Liver (tissue), 9 donors: ENCODE measurements around the gene TSC22D3. TPM values are rescaled to one million over a fixed set of nuclear protein-coding genes. Genes with fewer than 3 reads are reported as not detected.

ENCODE experiments used
- DNase-seq: peaks from one replicate; pipeline ENCODE4 v3.0.0-alpha.2; 2017; ENCODE audit warnings: low spot score
- H3K27ac ChIP-seq, 2 donors: one replicate each; pipeline ENCODE4 v1.7.0; 2013; ENCODE audit warnings: inconsistent platforms in 2 of 2, low read length in 2 of 2, control low read depth in 1 of 2, low read depth in 1 of 2, mild to moderate bottlenecking in 1 of 2
- H3K27me3 ChIP-seq, 4 donors: one replicate each; pipeline versions ENCODE4 v1.6.1 to v1.7.0; 2013; ENCODE audit warnings: low read length in 3 of 4, inconsistent platforms in 1 of 4, mild to moderate bottlenecking in 1 of 4, moderate library complexity in 1 of 4; ENCODE audit not compliant: control insufficient read depth in 4 of 4, insufficient read depth in 4 of 4
- H3K36me3 ChIP-seq, 4 donors: one replicate each; pipeline versions ENCODE4 v1.6.1 to v1.7.0; 2013; ENCODE audit warnings: low read length in 3 of 4, mild to moderate bottlenecking in 3 of 4, low read depth in 1 of 4, moderate library complexity in 1 of 4; ENCODE audit not compliant: control insufficient read depth in 4 of 4, insufficient read depth in 3 of 4
- H3K4me1 ChIP-seq, 4 donors: one replicate each; pipeline versions ENCODE4 v1.6.1 to v1.7.0; 2013; ENCODE audit warnings: low read length in 3 of 4, mild to moderate bottlenecking in 3 of 4, moderate library complexity in 1 of 4; ENCODE audit not compliant: control insufficient read depth in 4 of 4, insufficient read depth in 4 of 4
- H3K4me3 ChIP-seq, 3 donors: one replicate each; pipeline versions ENCODE4 v1.6.1 to v1.7.0; 2013; ENCODE audit warnings: low read length in 3 of 3, control low read depth in 1 of 3, low read depth in 1 of 3, mild to moderate bottlenecking in 1 of 3
- H3K9ac ChIP-seq, 2 donors: one replicate each; pipeline ENCODE4 v1.7.0; 2013; ENCODE audit warnings: low read length in 2 of 2, mild to moderate bottlenecking in 2 of 2, moderate library complexity in 2 of 2, control low read depth in 1 of 2, low read depth in 1 of 2
- H3K9me3 ChIP-seq, 4 donors: one replicate each; pipeline versions ENCODE4 v1.6.1 to v1.7.0; 2013; ENCODE audit warnings: low read length in 3 of 4; ENCODE audit not compliant: control insufficient read depth in 4 of 4
- EGR1 ChIP-seq, 2 donors: IDR thresholded peaks; 2 replicates each; pipeline ENCODE4 v1.6.1; 2016 to 2018; ENCODE audit warnings: antibody characterized with exemption in 2 of 2, low read depth in 2 of 2
- FOXA1 ChIP-seq: IDR thresholded peaks from 2 replicates; pipeline ENCODE4 v1.6.1; 2016; ENCODE audit warnings: antibody characterized with exemption
- FOXA2 ChIP-seq: IDR thresholded peaks from 2 replicates; pipeline ENCODE4 v1.6.1; 2016; ENCODE audit warnings: antibody characterized with exemption
- GABPA ChIP-seq, 2 donors: IDR thresholded peaks in 1 of 2; conservative IDR thresholded peaks in 1 of 2; 2 replicates each; pipeline ENCODE4 v1.6.1; 2016; ENCODE audit warnings: antibody characterized with exemption in 2 of 2, mild to moderate bottlenecking in 1 of 2, moderate library complexity in 1 of 2
- HNF4A ChIP-seq, 2 donors: conservative IDR thresholded peaks; 2 replicates each; pipeline ENCODE4 v1.6.1; 2016; ENCODE audit warnings: antibody characterized with exemption in 2 of 2, mild to moderate bottlenecking in 2 of 2
- HNF4G ChIP-seq: IDR thresholded peaks from 2 replicates; pipeline ENCODE4 v1.6.1; 2016; ENCODE audit warnings: antibody characterized with exemption
- JUND ChIP-seq, 2 donors: IDR thresholded peaks; 2 replicates each; pipeline ENCODE4 v1.6.1; 2016; ENCODE audit warnings: antibody characterized with exemption in 2 of 2
- NR2F2 ChIP-seq: IDR thresholded peaks from 2 replicates; pipeline ENCODE4 v1.6.1; 2016; ENCODE audit warnings: antibody characterized with exemption
- RAD21 ChIP-seq, 2 donors: IDR thresholded peaks; 2 replicates each; pipeline ENCODE4 v1.6.1; 2016; ENCODE audit warnings: antibody characterized with exemption in 2 of 2, mild to moderate bottlenecking in 2 of 2
- RXRA ChIP-seq, 2 donors: IDR thresholded peaks; 2 replicates each; pipeline ENCODE4 v1.6.1; 2017 to 2018; ENCODE audit warnings: antibody characterized with exemption in 2 of 2, mild to moderate bottlenecking in 1 of 2
- SP1 ChIP-seq: IDR thresholded peaks from 2 replicates; pipeline ENCODE4 v1.6.1; 2018; ENCODE audit warnings: antibody characterized with exemption, mild to moderate bottlenecking
- TAF1 ChIP-seq: conservative IDR thresholded peaks from 2 replicates; pipeline ENCODE4 v1.6.1; 2016; ENCODE audit warnings: antibody characterized with exemption, mild to moderate bottlenecking
- WGBS: extraction: QIAGEN DNeasy Blood & Tissue Kit; methylation state at CpG from one replicate; pipeline ENCODE4 v1.1.7; 2013; 5-methylcytosine and 5-hydroxymethylcytosine counted together
- polyA plus RNA-seq, 2 donors: library from polyadenylated mRNA; stranded (reverse) in 1 of 2; unstranded in 1 of 2; fragments of 200-250 nt in 1 of 2; fragments of >200 nt in 1 of 2; fragmentation: Nextera tagmentation in 1 of 2; extraction: Ambion mirVana in 1 of 2; gene quantifications; one replicate each; pipeline versions ENCODE4 v1.2.1 to v1.2.3, GENCODE V29; 2013 to 2015
- total RNA-seq, 2 donors: library from RNA; depleted of rRNA; stranded (reverse); fragments of >200 nt; gene quantifications; one replicate each; pipeline ENCODE4 v1.2.3, GENCODE V29; 2014
- TF ChIP-seq, protein P1 (sequence below): IDR thresholded peaks from 2 replicates; pipeline ENCODE4 v1.6.1; 2016; ENCODE audit warnings: antibody characterized with exemption
- TF ChIP-seq, protein P2 (sequence below): IDR thresholded peaks from 2 replicates; pipeline ENCODE4 v1.6.1; 2016; ENCODE audit warnings: antibody characterized with exemption, mild to moderate bottlenecking
- TF ChIP-seq, protein P3 (sequence below): IDR thresholded peaks from 2 replicates; pipeline ENCODE4 v1.6.1; 2016; ENCODE audit warnings: antibody characterized with exemption
- TF ChIP-seq, protein P4 (sequence below): fragments of 150-350 bp; IDR thresholded peaks from 2 replicates; pipeline ENCODE4 v1.5.1; 2017; ENCODE audit warnings: improper control_type of control experiment, low read depth, low read length; ENCODE audit not compliant: missing input control
- donor health status: healthy.
- donor health status: healthy.
- donor health status: healthy.
- donor health status: healthy.
- donor health status: healthy.

Gene TSC22D3
- total and polyA plus RNA-seq, 4 donors, result 10.5 to 128 (median 48.1) TPM

DNA sequence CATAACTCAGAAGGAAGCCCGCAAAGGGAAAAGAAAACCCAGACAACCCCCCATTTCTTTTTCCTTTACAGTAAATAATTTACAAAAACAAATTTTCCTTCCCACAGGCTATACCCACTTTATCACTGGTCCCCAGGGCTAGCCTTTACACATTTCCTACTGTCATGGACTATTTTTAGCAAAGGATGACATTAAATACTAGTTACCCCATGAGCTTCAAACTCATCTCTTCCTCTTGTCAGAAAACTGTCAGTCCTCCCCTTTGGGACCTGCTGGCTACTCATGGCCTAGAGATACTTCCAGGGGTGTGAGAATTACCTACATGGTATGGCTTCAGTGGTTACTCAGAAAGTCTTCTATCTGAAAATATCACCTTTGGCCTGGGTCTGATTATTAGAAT lies 11.9 kb downstream of the TSC22D3 start:
- WGBS, result 91% methylated on average over 1 of the region's 1 CpG
- Histone ChIP-seq H3K27ac (no peak overlapping the region), H3K4me1 (peaks cover 0 to 3% (median 0%) of the 10 kb centered on the region in 4 donors), H3K27me3 (no peaks in the 10 kb centered on the region), H3K4me3 (no peak overlapping the region), H3K9ac (no peak overlapping the region), H3K36me3 (no peaks in the 10 kb centered on the region), H3K9me3 (no peaks in the 10 kb centered on the region)
- TF ChIP-seq HNF4A (conservative IDR thresholded peaks at IDR 0.05) (no peak), SP1 (no peak), HNF4G (no peak), FOXA2 (no peak), RXRA (IDR thresholded peaks at IDR 0.05) (no peak), EGR1 (IDR thresholded peaks at IDR 0.05; ENCODE audit: low read depth in 2 of 2) (no peak), JUND (IDR thresholded peaks at IDR 0.05) (no peak), RAD21 (IDR thresholded peaks at IDR 0.05) (no peak), NR2F2 (no peak), FOXA1 (no peak)
- TF ChIP-seq, protein P1, sequence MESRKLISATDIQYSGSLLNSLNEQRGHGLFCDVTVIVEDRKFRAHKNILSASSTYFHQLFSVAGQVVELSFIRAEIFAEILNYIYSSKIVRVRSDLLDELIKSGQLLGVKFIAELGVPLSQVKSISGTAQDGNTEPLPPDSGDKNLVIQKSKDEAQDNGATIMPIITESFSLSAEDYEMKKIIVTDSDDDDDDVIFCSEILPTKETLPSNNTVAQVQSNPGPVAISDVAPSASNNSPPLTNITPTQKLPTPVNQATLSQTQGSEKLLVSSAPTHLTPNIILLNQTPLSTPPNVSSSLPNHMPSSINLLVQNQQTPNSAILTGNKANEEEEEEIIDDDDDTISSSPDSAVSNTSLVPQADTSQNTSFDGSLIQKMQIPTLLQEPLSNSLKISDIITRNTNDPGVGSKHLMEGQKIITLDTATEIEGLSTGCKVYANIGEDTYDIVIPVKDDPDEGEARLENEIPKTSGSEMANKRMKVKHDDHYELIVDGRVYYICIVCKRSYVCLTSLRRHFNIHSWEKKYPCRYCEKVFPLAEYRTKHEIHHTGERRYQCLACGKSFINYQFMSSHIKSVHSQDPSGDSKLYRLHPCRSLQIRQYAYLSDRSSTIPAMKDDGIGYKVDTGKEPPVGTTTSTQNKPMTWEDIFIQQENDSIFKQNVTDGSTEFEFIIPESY, result no peak
- TF ChIP-seq, protein P2, sequence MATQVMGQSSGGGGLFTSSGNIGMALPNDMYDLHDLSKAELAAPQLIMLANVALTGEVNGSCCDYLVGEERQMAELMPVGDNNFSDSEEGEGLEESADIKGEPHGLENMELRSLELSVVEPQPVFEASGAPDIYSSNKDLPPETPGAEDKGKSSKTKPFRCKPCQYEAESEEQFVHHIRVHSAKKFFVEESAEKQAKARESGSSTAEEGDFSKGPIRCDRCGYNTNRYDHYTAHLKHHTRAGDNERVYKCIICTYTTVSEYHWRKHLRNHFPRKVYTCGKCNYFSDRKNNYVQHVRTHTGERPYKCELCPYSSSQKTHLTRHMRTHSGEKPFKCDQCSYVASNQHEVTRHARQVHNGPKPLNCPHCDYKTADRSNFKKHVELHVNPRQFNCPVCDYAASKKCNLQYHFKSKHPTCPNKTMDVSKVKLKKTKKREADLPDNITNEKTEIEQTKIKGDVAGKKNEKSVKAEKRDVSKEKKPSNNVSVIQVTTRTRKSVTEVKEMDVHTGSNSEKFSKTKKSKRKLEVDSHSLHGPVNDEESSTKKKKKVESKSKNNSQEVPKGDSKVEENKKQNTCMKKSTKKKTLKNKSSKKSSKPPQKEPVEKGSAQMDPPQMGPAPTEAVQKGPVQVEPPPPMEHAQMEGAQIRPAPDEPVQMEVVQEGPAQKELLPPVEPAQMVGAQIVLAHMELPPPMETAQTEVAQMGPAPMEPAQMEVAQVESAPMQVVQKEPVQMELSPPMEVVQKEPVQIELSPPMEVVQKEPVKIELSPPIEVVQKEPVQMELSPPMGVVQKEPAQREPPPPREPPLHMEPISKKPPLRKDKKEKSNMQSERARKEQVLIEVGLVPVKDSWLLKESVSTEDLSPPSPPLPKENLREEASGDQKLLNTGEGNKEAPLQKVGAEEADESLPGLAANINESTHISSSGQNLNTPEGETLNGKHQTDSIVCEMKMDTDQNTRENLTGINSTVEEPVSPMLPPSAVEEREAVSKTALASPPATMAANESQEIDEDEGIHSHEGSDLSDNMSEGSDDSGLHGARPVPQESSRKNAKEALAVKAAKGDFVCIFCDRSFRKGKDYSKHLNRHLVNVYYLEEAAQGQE, result no peak
- TF ChIP-seq, protein P3, sequence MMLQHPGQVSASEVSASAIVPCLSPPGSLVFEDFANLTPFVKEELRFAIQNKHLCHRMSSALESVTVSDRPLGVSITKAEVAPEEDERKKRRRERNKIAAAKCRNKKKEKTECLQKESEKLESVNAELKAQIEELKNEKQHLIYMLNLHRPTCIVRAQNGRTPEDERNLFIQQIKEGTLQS, result no peak
- TF ChIP-seq, protein P4, sequence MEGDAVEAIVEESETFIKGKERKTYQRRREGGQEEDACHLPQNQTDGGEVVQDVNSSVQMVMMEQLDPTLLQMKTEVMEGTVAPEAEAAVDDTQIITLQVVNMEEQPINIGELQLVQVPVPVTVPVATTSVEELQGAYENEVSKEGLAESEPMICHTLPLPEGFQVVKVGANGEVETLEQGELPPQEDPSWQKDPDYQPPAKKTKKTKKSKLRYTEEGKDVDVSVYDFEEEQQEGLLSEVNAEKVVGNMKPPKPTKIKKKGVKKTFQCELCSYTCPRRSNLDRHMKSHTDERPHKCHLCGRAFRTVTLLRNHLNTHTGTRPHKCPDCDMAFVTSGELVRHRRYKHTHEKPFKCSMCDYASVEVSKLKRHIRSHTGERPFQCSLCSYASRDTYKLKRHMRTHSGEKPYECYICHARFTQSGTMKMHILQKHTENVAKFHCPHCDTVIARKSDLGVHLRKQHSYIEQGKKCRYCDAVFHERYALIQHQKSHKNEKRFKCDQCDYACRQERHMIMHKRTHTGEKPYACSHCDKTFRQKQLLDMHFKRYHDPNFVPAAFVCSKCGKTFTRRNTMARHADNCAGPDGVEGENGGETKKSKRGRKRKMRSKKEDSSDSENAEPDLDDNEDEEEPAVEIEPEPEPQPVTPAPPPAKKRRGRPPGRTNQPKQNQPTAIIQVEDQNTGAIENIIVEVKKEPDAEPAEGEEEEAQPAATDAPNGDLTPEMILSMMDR, result no peak
- no peak for DNase-seq

DNA sequence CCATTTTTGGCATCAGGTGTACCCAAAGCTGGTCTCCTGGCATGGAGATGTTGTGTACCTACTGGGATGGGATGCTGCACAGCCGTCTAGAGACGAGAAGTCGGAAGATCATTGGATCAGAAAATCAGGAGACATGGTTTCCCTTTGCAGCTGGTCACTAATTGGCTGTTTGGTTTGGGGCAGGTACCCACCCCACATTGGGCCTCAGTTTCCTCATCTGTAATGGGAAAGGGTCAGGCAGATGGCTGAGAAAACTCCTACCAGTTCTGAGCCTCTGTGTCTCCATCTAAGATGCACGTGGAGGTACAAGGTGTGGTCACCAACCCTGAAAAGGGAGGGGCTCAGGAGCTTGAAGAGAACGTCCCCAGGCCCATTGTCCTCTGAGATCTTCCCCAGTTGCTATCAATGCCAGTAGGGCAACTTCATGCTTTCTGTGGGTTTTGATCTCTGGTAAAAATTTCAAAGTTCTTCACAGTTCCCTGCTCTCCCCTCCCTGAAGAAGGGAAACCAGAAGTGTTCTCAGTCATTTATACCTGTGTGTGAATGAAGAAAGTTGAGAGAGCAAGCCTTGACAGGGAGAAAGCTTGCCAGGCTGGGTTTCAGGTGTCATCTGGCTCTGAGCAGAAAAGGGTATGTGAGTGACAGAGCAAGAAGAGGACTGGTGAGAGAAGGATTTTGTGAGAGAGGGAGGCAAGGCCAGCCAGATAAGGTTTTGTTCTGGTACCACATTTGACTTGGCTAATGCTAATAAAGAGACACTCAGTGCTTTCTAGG lies 15.1 kb downstream of the TSC22D3 start:
- no peak overlapping the region for H3K27ac ChIP-seq
- H3K9ac ChIP-seq, result no peak overlapping the region
- no peaks in the 10 kb centered on the region for H3K9me3 ChIP-seq
- H3K36me3 ChIP-seq, result no peaks in the 10 kb centered on the region
- no peak for DNase-seq
- 95% methylated on average over 5 of the region's 5 CpGs for WGBS
- no peaks in the 10 kb centered on the region for H3K27me3 ChIP-seq
- peaks cover 0 to 5% (median 3%) of the 10 kb centered on the region in 4 donors for H3K4me1 ChIP-seq
- no peak overlapping the region for H3K4me3 ChIP-seq
- TF ChIP-seq, protein P1, result no peak
- TF ChIP-seq TAF1, result no peak
- TF ChIP-seq RAD21 (IDR thresholded peaks at IDR 0.05), result no peak
- TF ChIP-seq FOXA1, result no peak
- TF ChIP-seq, protein P4, result no peak
- no peak for TF ChIP-seq GABPA (IDR thresholded peaks at IDR 0.05 in 1 of 2, conservative IDR thresholded peaks at IDR 0.05 in 1 of 2)
- TF ChIP-seq JUND (IDR thresholded peaks at IDR 0.05), result no peak
- TF ChIP-seq, protein P3, result no peak
